Mesothelial cell of epicardium (in vitro differentiated cells): Measurements from ENCODE around the gene NUTM2A. TPM values are rescaled to one million over a fixed set of nuclear protein-coding genes. Genes with fewer than 3 reads are reported as not detected.
"Not testable (repeated sequence)": the region's sequence is repeated elsewhere in the genome, so short reads cannot be mapped to it uniquely, and the experiment has no call there.

Experiments used
- DNase-seq, 2 experiments: peaks; one replicate each; pipeline ENCODE4 v3.0.0; 2021; ENCODE audit warnings: low spot score in 2 of 2; ENCODE audit not compliant: unreplicated experiment in 2 of 2
- H3K27ac Mint-ChIP-seq: 2 replicates; pipeline ENCODE4 v1.8.0; 2021; ENCODE audit warnings: mixed read lengths
- H3K27me3 Mint-ChIP-seq: 2 replicates; pipeline ENCODE4 v1.8.0; 2021; ENCODE audit warnings: low read depth, mixed read lengths
- H3K36me3 Mint-ChIP-seq: 2 replicates; pipeline ENCODE4 v1.8.0; 2021; ENCODE audit warnings: mixed read lengths
- H3K4me1 Mint-ChIP-seq: 2 replicates; pipeline ENCODE4 v1.8.0; 2021; ENCODE audit warnings: mixed read lengths
- H3K4me3 Mint-ChIP-seq: 2 replicates; pipeline ENCODE4 v1.8.0; 2021; ENCODE audit warnings: mild to moderate bottlenecking, moderate library complexity, mixed read lengths
- H3K9me3 Mint-ChIP-seq: 2 replicates; pipeline ENCODE4 v1.8.0; 2021; ENCODE audit warnings: mixed read lengths
- total RNA-seq: library from RNA; stranded (reverse); gene quantifications from 3 replicates; pipeline ENCODE4 v1.2.1, GENCODE V29; 2021

The NUTM2A gene
- total RNA-seq, 1 donor from 2014 or later, result 3.2 TPM

GRCh38 chr10:87216120-87216519 is 9.1 kb upstream of the NUTM2A start:
- not testable (repeated sequence) for H3K4me3 Mint-ChIP-seq, H3K9me3 Mint-ChIP-seq, H3K27ac Mint-ChIP-seq, H3K36me3 Mint-ChIP-seq, H3K27me3 Mint-ChIP-seq, DNase-seq, H3K4me1 Mint-ChIP-seq

- not testable (repeated sequence) for DNase-seq, H3K4me1 Mint-ChIP-seq, H3K27ac Mint-ChIP-seq, H3K9me3 Mint-ChIP-seq, H3K27me3 Mint-ChIP-seq, H3K36me3 Mint-ChIP-seq, H3K4me3 Mint-ChIP-seq
Observed at GRCh38 chr10:87219370-87219769, 5.9 kb upstream of the NUTM2A start.

DNA sequence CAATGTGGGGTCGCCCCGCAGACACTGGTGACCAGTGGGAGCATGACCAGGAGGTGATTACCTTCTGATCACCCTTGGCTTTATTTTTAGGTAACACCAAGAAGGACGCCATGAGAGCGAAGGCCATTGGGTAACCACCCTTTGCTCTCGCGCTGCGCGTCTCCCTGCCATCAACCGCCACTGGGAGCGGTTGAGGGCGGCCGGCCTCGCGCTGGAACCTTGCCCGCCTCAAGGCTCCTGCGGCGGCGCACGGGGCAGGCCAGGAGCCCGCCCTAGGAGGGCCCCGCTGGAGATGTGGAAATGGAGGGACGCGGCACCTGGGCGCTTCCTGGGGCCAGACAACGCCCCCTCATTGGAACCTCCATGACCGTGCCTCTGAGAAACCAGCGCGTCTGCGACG is 2.5 kb upstream of the NUTM2A start:
- H3K4me3 Mint-ChIP-seq, DNase-seq, H3K27me3 Mint-ChIP-seq, H3K27ac Mint-ChIP-seq, H3K36me3 Mint-ChIP-seq, H3K9me3 Mint-ChIP-seq, H3K4me1 Mint-ChIP-seq: not testable (repeated sequence)

GRCh38 chr10:87228247-87228646 is 3.0 kb downstream of the NUTM2A start:
- not testable (repeated sequence) for DNase-seq, H3K4me3 Mint-ChIP-seq, H3K36me3 Mint-ChIP-seq, H3K9me3 Mint-ChIP-seq, H3K27ac Mint-ChIP-seq, H3K4me1 Mint-ChIP-seq, H3K27me3 Mint-ChIP-seq

DNA sequence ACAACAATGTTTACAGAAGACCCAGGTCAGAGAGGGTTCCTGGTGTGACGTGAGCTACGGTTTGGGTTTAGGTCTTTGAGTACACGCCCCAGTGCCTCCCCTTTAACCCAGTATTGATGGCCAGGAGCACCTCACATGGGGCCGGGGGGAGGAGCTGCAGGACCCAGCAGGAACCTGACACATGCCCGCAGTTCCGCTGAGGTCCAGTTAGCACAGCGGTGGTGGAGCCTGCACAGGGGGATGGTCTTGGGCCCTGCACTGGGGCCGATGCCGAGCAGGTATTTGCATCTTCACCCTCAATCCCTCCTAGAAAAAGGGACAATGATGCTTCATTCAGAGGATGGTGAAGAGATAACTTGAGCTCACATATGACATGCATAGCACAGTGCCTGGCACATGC is 4.0 kb downstream of the NUTM2A start:
- not testable (repeated sequence) for H3K9me3 Mint-ChIP-seq, DNase-seq, H3K36me3 Mint-ChIP-seq, H3K4me3 Mint-ChIP-seq, H3K27ac Mint-ChIP-seq, H3K27me3 Mint-ChIP-seq, H3K4me1 Mint-ChIP-seq

GRCh38 chr10:87234854-87235253 is 9.6 kb downstream of the NUTM2A start:
- not testable (repeated sequence) for DNase-seq

GRCh38 chr10:87237244-87237643 is 12.0 kb downstream of the NUTM2A start:
- not testable (repeated sequence) for H3K27me3 Mint-ChIP-seq, H3K36me3 Mint-ChIP-seq, DNase-seq, H3K9me3 Mint-ChIP-seq, H3K4me3 Mint-ChIP-seq, H3K4me1 Mint-ChIP-seq, H3K27ac Mint-ChIP-seq

More at GRCh38 chr10:87234854-87235253, 9.6 kb downstream of the NUTM2A start:
- not testable (repeated sequence) for H3K4me1 Mint-ChIP-seq, H3K27ac Mint-ChIP-seq, H3K4me3 Mint-ChIP-seq, H3K27me3 Mint-ChIP-seq, H3K36me3 Mint-ChIP-seq, H3K9me3 Mint-ChIP-seq

GRCh38 chr10:87239346-87239808 is 14.1 kb downstream of the NUTM2A start:
- not testable (repeated sequence) for H3K27ac Mint-ChIP-seq, H3K4me1 Mint-ChIP-seq, H3K9me3 Mint-ChIP-seq, H3K4me3 Mint-ChIP-seq, H3K36me3 Mint-ChIP-seq, DNase-seq, H3K27me3 Mint-ChIP-seq

DNA sequence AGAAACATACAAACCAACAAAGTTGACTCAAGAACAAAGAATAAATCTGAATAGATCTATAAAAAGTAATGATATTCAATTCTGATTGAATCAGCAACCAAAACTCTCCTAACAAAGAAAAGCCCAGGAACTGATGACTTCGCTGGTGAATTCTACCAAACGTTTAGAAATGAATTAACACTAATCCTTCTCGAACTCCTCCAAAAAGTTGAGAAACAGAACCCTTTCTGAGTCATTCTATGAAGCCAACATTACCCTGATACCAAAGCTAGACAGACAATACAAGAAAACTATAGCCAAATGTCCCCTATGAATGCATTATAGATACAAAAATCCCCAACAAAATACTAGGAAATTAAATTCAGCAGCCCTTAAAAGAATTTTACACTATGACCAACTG is 16.9 kb downstream of the NUTM2A start:
- H3K27me3 Mint-ChIP-seq, H3K4me3 Mint-ChIP-seq, H3K9me3 Mint-ChIP-seq, H3K36me3 Mint-ChIP-seq, DNase-seq, H3K4me1 Mint-ChIP-seq, H3K27ac Mint-ChIP-seq: not testable (repeated sequence)

GRCh38 chr10:87247335-87247734 is 22.1 kb downstream of the NUTM2A start:
- H3K4me1 Mint-ChIP-seq, result not testable (repeated sequence)

DNA sequence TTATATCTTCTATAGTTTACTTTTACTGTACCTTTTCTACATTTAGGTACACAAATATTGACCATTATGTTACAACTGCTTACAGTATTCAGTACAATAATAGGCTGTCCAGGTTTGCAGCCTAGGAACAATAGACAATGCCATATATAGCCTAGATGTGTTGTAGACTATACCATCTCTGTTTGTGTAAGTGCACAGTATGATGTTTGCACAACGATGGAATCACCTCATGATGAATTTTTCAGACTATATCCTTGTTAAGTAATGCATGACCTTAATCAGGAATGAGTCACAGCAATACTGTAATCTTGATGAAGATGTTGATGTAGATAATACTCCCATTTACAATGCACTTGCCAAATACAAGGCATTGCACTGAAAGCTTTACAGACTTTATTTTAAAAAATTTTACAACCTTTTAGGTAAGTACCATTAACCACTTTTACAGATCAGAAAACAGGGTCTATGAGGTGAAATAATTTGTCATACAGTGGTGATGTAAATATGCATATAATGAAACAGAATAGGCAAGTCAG is 23.6 kb downstream of the NUTM2A start:
- not testable (repeated sequence) for H3K9me3 Mint-ChIP-seq, H3K36me3 Mint-ChIP-seq, DNase-seq, H3K4me3 Mint-ChIP-seq, H3K4me1 Mint-ChIP-seq, H3K27me3 Mint-ChIP-seq, H3K27ac Mint-ChIP-seq

More at GRCh38 chr10:87247335-87247734, 22.1 kb downstream of the NUTM2A start:
- H3K9me3 Mint-ChIP-seq, H3K36me3 Mint-ChIP-seq, H3K27ac Mint-ChIP-seq, H3K4me3 Mint-ChIP-seq, DNase-seq, H3K27me3 Mint-ChIP-seq: not testable (repeated sequence)

- not testable (repeated sequence) for H3K4me1 Mint-ChIP-seq, H3K27me3 Mint-ChIP-seq
Observed at GRCh38 chr10:87280749-87281392, 55.6 kb downstream of the NUTM2A start.

More at GRCh38 chr10:87280749-87281392, 55.6 kb downstream of the NUTM2A start:
- DNase-seq, H3K4me3 Mint-ChIP-seq, H3K27ac Mint-ChIP-seq, H3K9me3 Mint-ChIP-seq, H3K36me3 Mint-ChIP-seq: not testable (repeated sequence)
